DND-41 (cell line): ENCODE data around the gene PDPK1.
"Not testable (repeated sequence)": the region's sequence is repeated elsewhere in the genome, so short reads cannot be mapped to it uniquely, and the experiment has no call there.

Experiments
- CTCF ChIP-seq: IDR thresholded peaks from 2 replicates; pipeline ENCODE4 v1.5.1; 2012; ENCODE audit warnings: borderline replicate concordance, low read length, moderate library complexity, mild to moderate bottlenecking; ENCODE audit not compliant: poor library complexity, severe bottlenecking; ENCODE audit errors: extremely low read depth
- EZH2 ChIP-seq: IDR thresholded peaks from 3 replicates; pipeline ENCODE4 v1.6.1; 2012; ENCODE audit warnings: borderline replicate concordance, low read depth, mild to moderate bottlenecking, moderate library complexity, low read length, inconsistent platforms; ENCODE audit not compliant: severe bottlenecking

- TF ChIP-seq CTCF, EZH2: not testable (repeated sequence)
Observed at GRCh38 chr16:2572704-2573103, 34.9 kb downstream of the PDPK1 start.
